LNCAP (cell line): Measurements from ENCODE around the gene ADAM12.

Experiments used
- CTCF ChIP-seq: fragments of 450-650 bp; IDR thresholded peaks from 2 replicates; pipeline ENCODE4 v1.5.1; 2017; ENCODE audit warnings: mild to moderate bottlenecking

Gene ADAM12

DNA sequence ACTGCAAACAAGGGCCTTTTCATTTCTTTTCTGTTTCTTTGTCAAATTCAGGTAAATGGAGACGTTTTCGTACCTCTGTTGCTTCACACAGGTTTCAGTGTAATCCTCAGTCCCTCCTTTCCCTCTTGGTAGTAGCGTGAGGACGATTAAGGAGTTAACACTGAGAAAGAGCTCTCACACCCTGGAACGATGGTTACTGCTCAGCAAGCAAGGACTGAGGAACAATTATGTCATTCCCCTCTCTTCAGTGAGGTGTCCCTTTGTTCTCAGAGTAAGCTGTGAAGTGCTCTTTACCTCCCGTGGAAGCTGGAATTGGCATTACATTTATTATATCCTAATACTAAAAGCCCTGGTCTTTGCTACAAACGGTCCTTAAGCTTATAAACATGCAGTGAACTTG lies 396.0 kb downstream of the ADAM12 start:
- no peak for TF ChIP-seq CTCF

DNA sequence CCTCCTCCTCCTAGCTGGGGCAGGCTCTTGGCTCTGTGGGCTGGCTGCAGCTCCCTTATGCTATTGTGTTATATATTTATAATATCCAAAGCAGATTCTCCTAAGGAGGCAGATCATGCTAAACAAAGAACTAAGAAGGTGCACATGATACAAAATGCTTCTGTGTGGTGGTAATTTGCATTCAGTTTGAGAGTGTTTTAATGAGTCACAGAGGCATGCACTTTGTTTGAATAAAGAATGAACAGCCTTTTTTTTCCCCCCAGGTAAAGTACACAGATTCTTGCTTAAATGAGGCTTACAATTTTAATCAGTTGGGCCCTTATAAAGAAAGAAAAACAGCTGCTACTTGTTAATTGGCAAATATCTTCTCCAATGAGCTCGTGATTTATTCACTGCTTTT lies 396.9 kb downstream of the ADAM12 start:
- TF ChIP-seq CTCF = no peak

DNA sequence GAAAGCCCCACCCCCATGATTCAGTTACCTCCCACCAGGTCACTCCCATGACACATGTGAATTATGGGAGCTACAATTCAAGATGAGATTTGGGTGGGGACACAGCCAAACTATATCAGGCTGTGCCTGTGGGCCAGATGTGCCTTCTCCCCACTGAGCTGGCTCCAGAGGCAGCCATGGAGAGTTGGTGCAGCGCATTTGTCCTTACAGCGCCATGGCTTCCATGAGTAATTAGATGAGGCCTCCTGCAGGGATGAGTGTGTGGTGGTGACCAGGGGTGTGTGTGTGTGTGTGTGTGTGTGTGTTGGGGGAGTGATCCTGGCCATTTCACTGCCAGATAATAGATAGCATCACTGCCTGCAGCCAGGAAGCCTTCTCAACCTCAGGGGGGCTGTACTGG lies 397.3 kb downstream of the ADAM12 start:
- no peak for TF ChIP-seq CTCF

- no peak for TF ChIP-seq CTCF
These were observed 398.5 kb downstream of the ADAM12 start for GRCh38 chr10:125989791-125990190.

DNA sequence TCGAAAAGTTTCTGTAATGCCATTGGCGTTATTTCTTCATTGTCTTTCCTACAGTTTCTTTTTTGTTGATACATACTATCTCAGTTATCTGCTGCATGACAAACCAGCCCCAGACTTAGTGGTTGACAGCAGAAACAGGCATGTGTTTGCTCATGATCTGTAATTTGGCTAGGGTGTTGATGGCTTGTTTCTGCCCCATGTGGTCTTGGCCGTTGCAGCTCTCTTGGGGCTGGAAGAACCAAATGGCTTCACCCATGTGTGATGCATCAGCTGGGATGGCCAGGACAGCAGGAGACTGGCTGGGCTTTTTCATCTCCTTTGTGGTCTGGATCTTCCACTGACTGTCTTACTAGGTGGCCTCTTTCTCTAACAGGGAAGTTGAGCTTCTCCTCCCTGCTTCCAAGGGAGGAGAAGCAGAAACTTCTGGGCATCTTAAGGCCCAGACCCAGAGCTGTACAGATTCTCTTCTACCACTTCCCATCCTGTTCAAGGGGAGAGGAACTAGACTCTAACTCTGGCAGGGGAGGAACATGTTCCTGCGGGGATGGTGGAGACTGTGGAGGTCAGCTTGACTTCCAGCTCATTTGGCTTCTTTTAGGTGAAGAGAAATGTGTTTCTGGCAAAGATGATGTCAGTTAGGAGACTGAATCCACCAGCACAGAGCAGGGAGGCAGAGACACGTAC lies 402.6 kb downstream of the ADAM12 start:
- TF ChIP-seq CTCF = no peak

DNA sequence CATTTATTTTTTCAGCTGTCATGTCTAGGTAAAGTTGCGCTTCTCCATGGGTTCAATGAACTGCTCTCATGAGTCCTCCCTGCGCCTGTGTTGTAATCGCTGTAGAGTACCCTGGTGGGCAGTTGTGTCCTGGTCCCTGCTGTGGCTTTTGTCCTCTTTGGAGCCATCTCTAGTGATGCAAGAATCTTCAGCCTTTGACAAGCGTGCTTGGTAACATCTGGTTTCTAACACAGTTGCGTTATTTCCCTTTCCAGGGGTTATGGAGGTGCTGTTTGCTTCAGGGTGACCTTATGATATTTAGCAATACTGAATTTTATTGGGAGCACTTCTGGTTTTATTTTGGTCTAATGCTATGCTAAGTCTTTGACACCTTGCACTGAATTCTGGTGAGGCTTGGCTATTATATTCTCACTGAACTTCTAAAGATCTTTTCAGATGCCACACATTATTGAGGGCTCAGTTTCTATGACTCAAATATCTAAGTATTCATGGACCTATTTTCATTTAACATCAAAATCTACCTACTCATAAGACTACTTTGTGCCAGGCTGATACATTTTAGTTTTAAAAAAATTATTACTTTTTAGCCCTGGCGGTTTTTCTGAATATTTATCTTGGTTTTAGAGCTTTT lies 403.3 kb downstream of the ADAM12 start:
- TF ChIP-seq CTCF = no peak

GRCh38 chr10:125984346-125984745 lies 403.9 kb downstream of the ADAM12 start:
- no peak for TF ChIP-seq CTCF

DNA sequence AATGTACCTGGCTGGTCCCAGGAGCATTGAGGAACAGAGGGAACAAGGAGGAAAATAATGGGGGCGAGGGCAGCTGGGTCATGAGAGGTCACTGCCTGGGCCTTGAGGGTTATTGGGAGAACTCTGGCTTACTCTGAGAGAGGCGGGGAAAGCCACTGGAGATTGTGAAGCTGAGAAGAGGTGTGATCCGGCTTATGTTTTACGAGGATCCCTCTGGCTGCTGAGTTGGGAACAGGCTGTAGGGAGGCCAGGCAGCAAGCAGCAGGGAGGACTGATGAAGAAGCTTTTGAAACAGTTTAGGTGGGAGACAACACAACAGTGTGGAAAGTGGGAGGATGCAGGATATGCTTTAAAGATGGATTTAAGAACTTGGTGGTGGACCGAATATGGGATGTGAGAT lies 404.6 kb downstream of the ADAM12 start:
- TF ChIP-seq CTCF = no peak
